ENCODE results near the gene NAT10. TPM values are rescaled to one million over a fixed set of nuclear protein-coding genes. Genes with fewer than 3 reads are reported as not detected.
A peak's percentile ranks its signal among the peaks of the same experiment; 100 is the strongest.

The NAT10 gene
- total RNA-seq, 1 donor from 2014 or later = 64.5 TPM

DNA sequence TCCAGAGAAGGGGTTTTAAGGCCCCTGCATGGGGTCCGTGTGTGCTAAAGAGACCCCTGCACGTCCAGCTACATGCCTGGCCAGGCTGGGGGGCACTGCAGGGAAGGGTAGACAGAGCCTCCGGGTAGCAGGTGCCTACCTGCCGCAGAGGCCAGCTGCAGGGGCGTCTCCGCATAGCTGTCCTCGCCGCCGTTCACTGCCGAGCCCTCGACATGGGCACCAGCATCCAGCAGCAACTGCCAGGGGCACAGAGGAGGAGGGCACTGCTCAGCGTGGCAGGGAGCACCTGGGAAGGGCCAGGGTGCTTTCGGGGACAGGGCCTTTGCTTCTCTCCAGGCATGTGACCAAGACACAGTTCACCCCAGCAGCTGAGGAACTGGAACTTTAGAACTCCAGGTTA lies 59.7 kb downstream of the NAT10 start:
- H3K27ac Mint-ChIP-seq = no peak overlapping the region

DNA sequence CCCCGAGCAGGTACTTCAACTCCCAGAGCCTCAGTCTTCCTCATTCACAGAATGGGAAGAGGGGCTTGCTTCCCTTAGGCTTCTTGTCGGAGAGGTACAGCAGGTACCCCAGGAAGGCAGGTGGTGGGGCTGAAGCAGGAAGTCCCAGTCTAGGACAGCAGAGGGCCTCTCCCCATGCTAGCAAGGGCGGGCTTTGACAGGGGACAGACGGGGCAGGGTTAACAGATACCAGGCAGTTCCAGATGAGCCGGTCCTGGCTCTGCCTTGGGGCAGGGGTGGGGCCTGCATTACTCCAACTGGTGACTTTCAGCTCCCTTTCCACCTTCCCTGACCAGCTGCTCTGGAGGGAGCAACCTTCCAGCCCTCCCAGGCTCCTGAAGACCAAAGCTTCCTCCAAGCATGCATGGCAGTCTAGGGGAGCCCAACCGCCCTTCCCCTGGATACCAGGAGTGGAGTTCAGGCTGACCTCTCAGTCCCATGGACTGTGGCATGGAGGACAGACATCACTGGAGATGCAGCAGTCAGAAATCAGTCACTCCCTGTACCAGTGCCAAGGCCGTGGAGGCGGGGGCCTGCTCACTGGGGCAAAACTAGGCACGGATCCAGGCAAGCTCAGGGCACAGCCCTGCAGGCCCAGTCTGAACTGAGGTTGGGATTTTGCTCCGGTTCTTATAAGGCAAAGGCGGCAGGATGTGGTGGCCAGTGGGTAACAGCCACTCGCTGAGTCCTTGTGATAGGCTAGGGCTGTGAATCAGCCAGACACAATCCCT lies 60.5 kb downstream of the NAT10 start:
- no peak for DNase-seq (ENCODE audit: low spot score, unreplicated experiment)
- peaks cover 12% of the 10 kb centered on the region for H3K36me3 Mint-ChIP-seq (ENCODE audit: insufficient read depth)
- H3K27me3 Mint-ChIP-seq = no peaks in the 10 kb centered on the region
- no peak overlapping the region for H3K4me3 Mint-ChIP-seq (ENCODE audit: low read depth)
- H3K9me3 Mint-ChIP-seq (ENCODE audit: low read depth) = no peaks in the 10 kb centered on the region
- H3K4me1 Mint-ChIP-seq (ENCODE audit: low read depth) = peaks cover 7% of the 10 kb centered on the region
- H3K27ac Mint-ChIP-seq = no peak overlapping the region
- TF ChIP-seq, protein P1, sequence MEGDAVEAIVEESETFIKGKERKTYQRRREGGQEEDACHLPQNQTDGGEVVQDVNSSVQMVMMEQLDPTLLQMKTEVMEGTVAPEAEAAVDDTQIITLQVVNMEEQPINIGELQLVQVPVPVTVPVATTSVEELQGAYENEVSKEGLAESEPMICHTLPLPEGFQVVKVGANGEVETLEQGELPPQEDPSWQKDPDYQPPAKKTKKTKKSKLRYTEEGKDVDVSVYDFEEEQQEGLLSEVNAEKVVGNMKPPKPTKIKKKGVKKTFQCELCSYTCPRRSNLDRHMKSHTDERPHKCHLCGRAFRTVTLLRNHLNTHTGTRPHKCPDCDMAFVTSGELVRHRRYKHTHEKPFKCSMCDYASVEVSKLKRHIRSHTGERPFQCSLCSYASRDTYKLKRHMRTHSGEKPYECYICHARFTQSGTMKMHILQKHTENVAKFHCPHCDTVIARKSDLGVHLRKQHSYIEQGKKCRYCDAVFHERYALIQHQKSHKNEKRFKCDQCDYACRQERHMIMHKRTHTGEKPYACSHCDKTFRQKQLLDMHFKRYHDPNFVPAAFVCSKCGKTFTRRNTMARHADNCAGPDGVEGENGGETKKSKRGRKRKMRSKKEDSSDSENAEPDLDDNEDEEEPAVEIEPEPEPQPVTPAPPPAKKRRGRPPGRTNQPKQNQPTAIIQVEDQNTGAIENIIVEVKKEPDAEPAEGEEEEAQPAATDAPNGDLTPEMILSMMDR (IDR thresholded peaks at IDR 0.05; ENCODE audit: unreplicated experiment) = no peak

More for the DNA sequence above, 59.7 kb downstream of the NAT10 start:
- no peak for DNase-seq (ENCODE audit: low spot score, unreplicated experiment)
- peaks cover 7% of the 10 kb centered on the region for H3K4me1 Mint-ChIP-seq (ENCODE audit: low read depth)
- TF ChIP-seq, protein P1 (IDR thresholded peaks at IDR 0.05; ENCODE audit: unreplicated experiment) = no peak
- H3K36me3 Mint-ChIP-seq (ENCODE audit: insufficient read depth) = peaks cover 10% of the 10 kb centered on the region
- H3K9me3 Mint-ChIP-seq (ENCODE audit: low read depth) = no peaks in the 10 kb centered on the region
- no peak overlapping the region for H3K4me3 Mint-ChIP-seq (ENCODE audit: low read depth)
- no peaks in the 10 kb centered on the region for H3K27me3 Mint-ChIP-seq

DNA sequence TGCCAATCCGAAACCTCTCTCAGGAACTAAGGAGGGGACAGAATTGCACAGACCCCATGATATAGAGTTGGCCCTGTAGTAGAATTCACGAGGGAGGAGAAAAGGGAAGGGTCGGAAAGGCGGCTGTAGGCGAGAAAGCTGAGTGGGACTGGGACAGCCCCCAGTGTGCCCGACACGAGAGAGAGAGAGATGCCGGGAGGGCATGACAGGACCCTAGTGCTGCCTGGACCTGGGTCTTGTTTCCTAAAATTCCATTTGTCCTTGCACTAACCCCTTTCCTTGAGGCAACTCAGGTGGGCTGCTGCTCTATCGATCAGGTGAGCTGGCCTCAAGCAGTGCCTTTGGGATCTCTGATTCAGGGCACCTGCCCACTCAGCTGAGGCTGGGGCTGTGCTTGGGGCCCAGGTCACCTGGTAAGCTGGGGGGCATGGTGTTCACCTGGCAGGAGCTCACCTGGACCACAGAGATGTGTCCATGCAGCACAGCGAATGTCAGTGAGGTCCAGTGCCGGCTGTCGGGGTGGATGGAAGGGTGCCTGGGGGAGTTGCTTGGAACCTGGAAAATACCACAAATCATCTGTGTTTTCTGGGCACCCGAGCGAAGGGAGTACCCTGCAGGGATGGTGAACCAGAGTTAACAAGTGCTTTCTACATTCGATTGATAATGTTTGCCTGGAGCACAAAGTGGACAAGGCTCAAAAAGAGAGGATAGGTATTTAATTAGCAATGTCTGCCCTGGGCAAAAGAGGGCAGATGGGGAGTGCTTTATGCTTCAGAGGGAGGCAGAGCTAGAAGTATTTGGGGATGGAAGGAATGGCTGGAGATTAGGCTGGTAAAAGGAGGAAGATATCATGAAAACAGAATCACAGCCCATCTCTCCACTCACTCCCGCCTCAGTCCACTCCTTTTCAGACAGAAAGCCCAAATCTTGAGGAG lies 61.6 kb downstream of the NAT10 start:
- Mint-ChIP-seq H3K4me1 (ENCODE audit: low read depth) (peaks cover 7% of the 10 kb centered on the region), H3K4me3 (ENCODE audit: low read depth) (no peak overlapping the region), H3K36me3 (ENCODE audit: insufficient read depth) (peaks cover 11% of the 10 kb centered on the region), H3K27me3 (no peaks in the 10 kb centered on the region), H3K9me3 (ENCODE audit: low read depth) (no peaks in the 10 kb centered on the region), H3K27ac (peak overlapping the region; percentile 75)
- no peak for DNase-seq (ENCODE audit: low spot score, unreplicated experiment)
- TF ChIP-seq, protein P1 (IDR thresholded peaks at IDR 0.05; ENCODE audit: unreplicated experiment) = no peak

DNA sequence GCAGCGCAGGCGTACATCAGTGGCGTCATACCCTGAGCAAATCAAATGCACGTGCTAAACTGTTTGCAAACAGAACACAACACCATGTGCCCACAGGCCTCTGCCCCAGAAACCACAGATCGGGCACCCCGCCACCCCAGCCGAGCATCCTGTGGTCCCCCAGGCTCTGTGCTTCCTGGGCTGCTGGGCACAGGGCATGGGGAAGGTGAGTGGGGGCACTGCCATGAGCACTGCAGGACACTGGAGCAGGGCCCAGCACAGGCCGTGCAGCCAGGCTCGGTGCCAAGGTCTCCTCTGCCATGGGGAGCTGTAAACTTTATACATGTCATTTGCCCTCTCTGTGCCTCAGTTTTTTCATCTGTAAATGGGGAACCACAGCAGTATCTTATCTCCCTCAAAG lies 62.5 kb downstream of the NAT10 start:
- no peak for DNase-seq (ENCODE audit: low spot score, unreplicated experiment)
- no peak overlapping the region for H3K27ac Mint-ChIP-seq
- no peaks in the 10 kb centered on the region for H3K27me3 Mint-ChIP-seq
- TF ChIP-seq, protein P1 (IDR thresholded peaks at IDR 0.05; ENCODE audit: unreplicated experiment) = no peak
- H3K4me3 Mint-ChIP-seq (ENCODE audit: low read depth) = no peak overlapping the region
- H3K4me1 Mint-ChIP-seq (ENCODE audit: low read depth) = peaks cover 7% of the 10 kb centered on the region
- no peaks in the 10 kb centered on the region for H3K9me3 Mint-ChIP-seq (ENCODE audit: low read depth)
- H3K36me3 Mint-ChIP-seq (ENCODE audit: insufficient read depth) = peaks cover 11% of the 10 kb centered on the region

DNA sequence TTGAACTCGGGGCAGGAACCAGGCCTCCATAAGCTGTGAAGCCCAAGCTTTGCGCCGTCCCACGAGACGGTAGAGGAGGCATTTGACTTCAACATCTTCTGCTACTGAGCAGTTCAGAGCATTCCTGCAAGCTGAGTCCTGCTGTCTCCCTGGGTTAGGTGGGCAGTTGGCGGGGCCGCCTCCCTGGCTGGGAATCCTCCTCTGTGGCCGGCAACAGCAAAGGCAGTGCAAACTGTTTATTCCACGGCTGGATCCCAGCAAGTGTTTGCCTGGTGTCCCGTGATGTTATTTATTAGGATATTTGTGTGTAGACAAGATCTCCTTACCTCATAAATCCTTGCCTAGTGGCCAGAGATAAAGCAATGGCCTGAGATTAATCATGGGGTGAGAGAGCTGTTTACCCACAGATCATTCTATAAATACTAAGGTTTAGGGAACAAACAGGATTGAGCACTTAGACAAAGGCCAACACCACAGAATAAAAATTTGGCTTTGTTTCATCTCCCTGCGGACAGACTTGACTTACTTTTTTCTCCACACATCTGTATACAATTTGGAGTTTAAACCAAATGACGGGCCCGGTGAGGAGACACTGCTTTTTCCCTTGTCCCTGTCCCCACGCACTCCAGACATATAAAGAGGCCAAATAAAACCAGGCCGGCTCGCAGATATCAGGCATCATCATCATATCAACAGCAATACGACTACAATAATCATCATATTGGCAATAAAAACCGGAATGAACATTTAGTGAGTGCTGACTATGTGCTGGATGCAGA lies 63.4 kb downstream of the NAT10 start:
- no peaks in the 10 kb centered on the region for H3K9me3 Mint-ChIP-seq (ENCODE audit: low read depth)
- H3K27me3 Mint-ChIP-seq = no peaks in the 10 kb centered on the region
- H3K36me3 Mint-ChIP-seq (ENCODE audit: insufficient read depth) = peaks cover 11% of the 10 kb centered on the region
- DNase-seq (ENCODE audit: low spot score, unreplicated experiment) = no peak
- peaks cover 7% of the 10 kb centered on the region for H3K4me1 Mint-ChIP-seq (ENCODE audit: low read depth)
- H3K27ac Mint-ChIP-seq = no peak overlapping the region
- no peak overlapping the region for H3K4me3 Mint-ChIP-seq (ENCODE audit: low read depth)
- TF ChIP-seq, protein P1 (IDR thresholded peaks at IDR 0.05; ENCODE audit: unreplicated experiment) = no peak

Measured in progenitor cell of endocrine pancreas (in vitro differentiated cells).